Gastrocnemius medialis (tissue), 4 donors: Measurements from ENCODE around the gene DCC. TPM values are rescaled to one million over a fixed set of nuclear protein-coding genes. Genes with fewer than 3 reads are reported as not detected.

Source experiments
- ATAC-seq, 2 donors: fragments of 150-250 bp; one replicate each; pipeline ENCODE4 v1.9.1; 2016
- DNase-seq, 2 donors: peaks; one replicate each; pipeline ENCODE4 v3.0.0-alpha.2; 2019
- H3K27ac ChIP-seq, 4 donors: fragments of 200-600 bp; sonication (generic); 1 replicate in 1 of 4; 2 replicates in 3 of 4; pipeline ENCODE4 v1.5.1; 2016 to 2018; ENCODE audit warnings: mild to moderate bottlenecking in 2 of 4, moderate library complexity in 1 of 4
- H3K27me3 ChIP-seq, 3 donors: fragments of 200-600 bp; sonication (generic) in 2 of 3; 1 replicate in 1 of 3; 2 replicates in 2 of 3; pipeline versions ENCODE4 v1.5.1 to v1.6.0; 2016 to 2019; ENCODE audit warnings: mild to moderate bottlenecking in 1 of 3, moderate library complexity in 1 of 3
- H3K36me3 ChIP-seq, 2 donors: fragments of 200-600 bp; sonication (generic) in 1 of 2; one replicate each; pipeline ENCODE4 v1.5.1; 2017 to 2018
- H3K4me1 ChIP-seq, 2 donors: fragments of 200-600 bp; sonication (generic) in 1 of 2; one replicate each; pipeline ENCODE4 v1.5.1; 2016 to 2017; ENCODE audit warnings: mild to moderate bottlenecking in 2 of 2
- H3K4me3 ChIP-seq, 4 donors: fragments of 200-600 bp; sonication (generic) in 3 of 4; 1 replicate in 1 of 4; 2 replicates in 3 of 4; pipeline ENCODE4 v1.5.1; 2016 to 2019; ENCODE audit warnings: mild to moderate bottlenecking in 2 of 4
- H3K9me3 ChIP-seq, 3 donors: fragments of 200-600 bp; sonication (generic) in 2 of 3; 1 replicate in 1 of 3; 2 replicates in 2 of 3; pipeline ENCODE4 v1.5.1; 2016 to 2019
- POLR2A ChIP-seq, 2 donors: fragments of 450-650 bp; IDR thresholded peaks; one replicate each; pipeline ENCODE4 v1.6.1; 2017; ENCODE audit warnings: antibody characterized with exemption in 2 of 2, mild to moderate bottlenecking in 2 of 2, moderate library complexity in 2 of 2
- in situ Hi-C, 4 donors: fragments of 200-750 bp; cut with MboI; loops; one replicate each; pipeline versions ENCODE4 v1.15.0 to v1.8.0; 2017; ENCODE audit warnings: low sequenced_read_pairs in 4 of 4
- intact Hi-C: fragments of 100-400 bp; cut with DNase I; formaldehyde crosslinking; loops from one replicate; pipeline ENCODE4 v1.15.1; 2023; ENCODE audit warnings: low total_unique reads
- total RNA-seq, 4 donors: library from RNA; depleted of rRNA; stranded (reverse); fragments of >200 nt; gene quantifications; one replicate each; pipeline versions ENCODE4 v1.1.0 to v1.2.3, GENCODE V29; 2016
- TF ChIP-seq, protein P1 (sequence below), 5 experiments: fragments of 450-650 bp in 3 of 5; fragments of 200-600 bp in 2 of 5; sonication (generic) in 2 of 5; IDR thresholded peaks in 4 of 5; conservative IDR thresholded peaks in 1 of 5; 1 replicate in 4 of 5; 2 replicates in 1 of 5; pipeline ENCODE4 v1.5.1; 2016 to 2019; ENCODE audit warnings: antibody characterized with exemption in 5 of 5, mild to moderate bottlenecking in 3 of 5, moderate library complexity in 3 of 5

Gene DCC
- total RNA-seq, 4 donors from 2014 or later, result not detected

GRCh38 chr18:52933356-52933755 lies 593.4 kb downstream of the DCC start:
- no peak for DNase-seq
- intact Hi-C loops (no loop called here), in situ Hi-C loops (no loop called here)
- no peak for TF ChIP-seq POLR2A (IDR thresholded peaks at IDR 0.05)
- TF ChIP-seq, protein P1, sequence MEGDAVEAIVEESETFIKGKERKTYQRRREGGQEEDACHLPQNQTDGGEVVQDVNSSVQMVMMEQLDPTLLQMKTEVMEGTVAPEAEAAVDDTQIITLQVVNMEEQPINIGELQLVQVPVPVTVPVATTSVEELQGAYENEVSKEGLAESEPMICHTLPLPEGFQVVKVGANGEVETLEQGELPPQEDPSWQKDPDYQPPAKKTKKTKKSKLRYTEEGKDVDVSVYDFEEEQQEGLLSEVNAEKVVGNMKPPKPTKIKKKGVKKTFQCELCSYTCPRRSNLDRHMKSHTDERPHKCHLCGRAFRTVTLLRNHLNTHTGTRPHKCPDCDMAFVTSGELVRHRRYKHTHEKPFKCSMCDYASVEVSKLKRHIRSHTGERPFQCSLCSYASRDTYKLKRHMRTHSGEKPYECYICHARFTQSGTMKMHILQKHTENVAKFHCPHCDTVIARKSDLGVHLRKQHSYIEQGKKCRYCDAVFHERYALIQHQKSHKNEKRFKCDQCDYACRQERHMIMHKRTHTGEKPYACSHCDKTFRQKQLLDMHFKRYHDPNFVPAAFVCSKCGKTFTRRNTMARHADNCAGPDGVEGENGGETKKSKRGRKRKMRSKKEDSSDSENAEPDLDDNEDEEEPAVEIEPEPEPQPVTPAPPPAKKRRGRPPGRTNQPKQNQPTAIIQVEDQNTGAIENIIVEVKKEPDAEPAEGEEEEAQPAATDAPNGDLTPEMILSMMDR (IDR thresholded peaks at IDR 0.05 in 4 of 5, conservative IDR thresholded peaks at IDR 0.05 in 1 of 5), result no peak
- Histone ChIP-seq H3K27me3 (no peaks in the 10 kb centered on the region), H3K9me3 (no peaks in the 10 kb centered on the region), H3K36me3 (no peaks in the 10 kb centered on the region), H3K4me3 (no peak overlapping the region), H3K27ac (no peak overlapping the region), H3K4me1 (no peaks in the 10 kb centered on the region)
- no peak for ATAC-seq

DNA sequence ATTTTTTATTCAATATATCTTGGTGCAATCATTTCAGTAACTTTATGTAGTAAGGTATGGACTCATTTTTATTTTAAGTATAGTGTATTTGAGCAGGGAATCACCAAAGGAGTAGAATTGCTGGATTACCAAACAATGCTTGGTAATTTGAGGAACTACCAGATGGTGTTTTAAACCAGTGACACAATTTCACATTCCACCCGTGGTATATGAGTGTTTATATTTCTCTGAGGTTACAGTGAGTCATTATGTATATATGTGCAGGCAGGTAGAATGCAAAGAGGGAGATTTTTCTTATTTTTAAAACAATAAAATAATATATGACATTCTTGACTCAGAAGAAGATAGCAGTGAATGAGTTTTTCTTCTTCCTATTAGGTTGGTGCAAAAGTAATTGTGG lies 596.9 kb downstream of the DCC start:
- H3K27ac ChIP-seq, result no peak overlapping the region
- DNase-seq, result no peak
- no peaks in the 10 kb centered on the region for H3K9me3 ChIP-seq
- no peaks in the 10 kb centered on the region for H3K36me3 ChIP-seq
- no peaks in the 10 kb centered on the region for H3K4me1 ChIP-seq
- no peaks in the 10 kb centered on the region for H3K27me3 ChIP-seq
- intact Hi-C loops, result no loop called here
- H3K4me3 ChIP-seq, result no peak overlapping the region
- in situ Hi-C loops, result no loop called here
- TF ChIP-seq, protein P1 (IDR thresholded peaks at IDR 0.05 in 4 of 5, conservative IDR thresholded peaks at IDR 0.05 in 1 of 5), result no peak
- no peak for TF ChIP-seq POLR2A (IDR thresholded peaks at IDR 0.05)
- no peak for ATAC-seq

GRCh38 chr18:52937840-52938239 lies 597.8 kb downstream of the DCC start:
- no peak for TF ChIP-seq POLR2A (IDR thresholded peaks at IDR 0.05)
- TF ChIP-seq, protein P1 (IDR thresholded peaks at IDR 0.05 in 4 of 5, conservative IDR thresholded peaks at IDR 0.05 in 1 of 5), result no peak
- no peaks in the 10 kb centered on the region for H3K4me1 ChIP-seq
- intact Hi-C loops (no loop called here), in situ Hi-C loops (no loop called here)
- DNase-seq (no peak), ATAC-seq (no peak)
- H3K36me3 ChIP-seq, result no peaks in the 10 kb centered on the region
- H3K27ac ChIP-seq, result no peak overlapping the region
- no peak overlapping the region for H3K4me3 ChIP-seq
- H3K9me3 ChIP-seq, result no peaks in the 10 kb centered on the region
- H3K27me3 ChIP-seq, result no peaks in the 10 kb centered on the region

- intact Hi-C loops (no loop called here), in situ Hi-C loops (no loop called here)
- Histone ChIP-seq H3K4me1 (no peaks in the 10 kb centered on the region), H3K9me3 (no peaks in the 10 kb centered on the region), H3K4me3 (no peak overlapping the region), H3K27me3 (no peaks in the 10 kb centered on the region), H3K27ac (no peak overlapping the region), H3K36me3 (no peaks in the 10 kb centered on the region)
- ATAC-seq (no peak), DNase-seq (no peak)
- TF ChIP-seq, protein P1 (IDR thresholded peaks at IDR 0.05 in 4 of 5, conservative IDR thresholded peaks at IDR 0.05 in 1 of 5), result no peak
- no peak for TF ChIP-seq POLR2A (IDR thresholded peaks at IDR 0.05)
These were observed 605.6 kb downstream of the DCC start for GRCh38 chr18:52945552-52945951.

DNA sequence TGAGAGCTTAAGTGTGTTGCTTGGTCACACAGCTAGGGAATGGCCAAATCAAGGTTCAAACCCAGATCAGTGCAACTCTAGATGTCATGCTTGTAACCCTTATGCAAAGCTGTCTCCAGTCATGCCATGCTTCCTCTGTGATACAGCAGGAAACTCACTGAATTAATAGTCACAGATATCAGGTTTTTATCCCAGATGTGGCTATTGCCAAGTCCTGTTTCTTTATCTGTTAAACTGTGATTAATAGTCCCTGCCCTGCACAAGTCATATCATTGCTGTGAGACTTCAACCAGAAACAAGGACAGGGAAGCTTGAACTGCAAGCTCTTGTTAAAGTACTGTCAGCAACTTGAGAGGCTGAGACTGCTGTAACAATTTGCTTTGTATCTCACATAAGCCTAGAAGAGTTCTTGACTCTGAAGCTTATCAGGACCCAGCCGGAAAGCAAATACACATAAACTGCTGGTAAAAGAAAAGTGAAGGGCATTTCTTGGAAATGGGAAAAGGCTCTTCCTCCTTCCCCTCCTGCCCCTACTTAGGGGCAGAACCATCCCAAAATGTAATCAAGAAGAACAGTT lies 609.0 kb downstream of the DCC start:
- DNase-seq (no peak), ATAC-seq (no peak)
- H3K36me3 ChIP-seq, result no peaks in the 10 kb centered on the region
- H3K4me3 ChIP-seq, result no peak overlapping the region
- no peak for TF ChIP-seq POLR2A (IDR thresholded peaks at IDR 0.05)
- TF ChIP-seq, protein P1 (IDR thresholded peaks at IDR 0.05 in 4 of 5, conservative IDR thresholded peaks at IDR 0.05 in 1 of 5), result no peak
- H3K27me3 ChIP-seq, result no peaks in the 10 kb centered on the region
- no peak overlapping the region for H3K27ac ChIP-seq
- H3K4me1 ChIP-seq, result no peaks in the 10 kb centered on the region
- in situ Hi-C loops (no loop called here), intact Hi-C loops (no loop called here)
- no peaks in the 10 kb centered on the region for H3K9me3 ChIP-seq
